ENCODE data around the gene GCGR.
A peak's percentile ranks its signal among the peaks of the same experiment; 100 is the strongest.

GCGR gene

GRCh38 chr17:81845881-81846742, 42.2 kb downstream of the GCGR start:
- FAIRE-seq (no peak), DNase-seq (ENCODE audit: insufficient read length, low spot score) (no peak)

GRCh38 chr17:81846743-81847689, 43.1 kb downstream of the GCGR start:
- FAIRE-seq (no peak), DNase-seq (ENCODE audit: insufficient read length, low spot score) (no peak)

GRCh38 chr17:81849457-81849856, 45.5 kb downstream of the GCGR start:
- no peak for FAIRE-seq
- no peak for DNase-seq (ENCODE audit: insufficient read length, low spot score)

GRCh38 chr17:81851423-81851822, 47.5 kb downstream of the GCGR start:
- no peak for DNase-seq (ENCODE audit: insufficient read length, low spot score)
- FAIRE-seq = no peak

- no peak for FAIRE-seq
- DNase-seq (ENCODE audit: insufficient read length, low spot score) = no peak
Observed at GRCh38 chr17:81852237-81852636, 48.3 kb downstream of the GCGR start.

GRCh38 chr17:81854974-81855774, 51.2 kb downstream of the GCGR start:
- FAIRE-seq (no peak), DNase-seq (ENCODE audit: insufficient read length, low spot score) (no peak)

GRCh38 chr17:81858170-81858966, 54.4 kb downstream of the GCGR start:
- FAIRE-seq = no peak
- DNase-seq (ENCODE audit: insufficient read length, low spot score) = no peak

GRCh38 chr17:81858967-81859905, 55.3 kb downstream of the GCGR start:
- FAIRE-seq = no peak
- DNase-seq (ENCODE audit: insufficient read length, low spot score) = no peak

- DNase-seq (ENCODE audit: insufficient read length, low spot score) = no peak
- FAIRE-seq = no peak
Observed at GRCh38 chr17:81859906-81860755, 56.2 kb downstream of the GCGR start, which contains the start of gene P4HB. Gene P4HB (minus strand): TSS chr17:81860535. CDS start chr17:81860471, 64 bp downstream.

- FAIRE-seq (peak; percentile 95), DNase-seq (ENCODE audit: insufficient read length, low spot score) (peak; percentile 99)
Observed at GRCh38 chr17:81860756-81861568, 57.0 kb downstream of the GCGR start.

GRCh38 chr17:81863123-81863675, 59.2 kb downstream of the GCGR start:
- FAIRE-seq (no peak), DNase-seq (ENCODE audit: insufficient read length, low spot score) (no peak)
